B cell (primary cell): Measurements from ENCODE around the gene OTUD5. TPM values are rescaled to one million over a fixed set of nuclear protein-coding genes. Genes with fewer than 3 reads are reported as not detected.

Experiments used
- ATAC-seq: fragments of 200-7000 bp; cut with Tn5 transposase; one replicate; pipeline ENCODE4 v1.10.0; 2021; ENCODE audit warnings: low read depth, mild to moderate bottlenecking, moderate number of reproducible peaks, moderate library complexity
- CTCF ChIA-PET: fragments of 350-600 bp; sonication (Branson Sonifier 250); formaldehyde crosslinking; loops from one replicate; lab custom pipeline; 2021; ENCODE audit warnings: antibody characterized with exemption, inconsistent platforms; lab: Charles Lee
- POLR2A ChIA-PET: fragments of 350-600 bp; sonication (Branson Sonifier 250); formaldehyde crosslinking; loops from one replicate; lab custom pipeline; 2021; ENCODE audit warnings: antibody characterized with exemption; lab: Charles Lee
- DNase-seq: peaks from one replicate; pipeline ENCODE4 v3.0.0; 2013
- H2AFZ ChIP-seq: 2 replicates; pipeline ENCODE4 v1.6.1; 2012; ENCODE audit warnings: mild to moderate bottlenecking, low read depth, low read length; ENCODE audit not compliant: insufficient read depth, poor library complexity, severe bottlenecking
- H3K27ac ChIP-seq, 2 donors: 1 replicate in 1 of 2; 2 replicates in 1 of 2; pipeline ENCODE4 v1.5.1; 2012 to 2013; ENCODE audit warnings: low read length in 2 of 2, mild to moderate bottlenecking in 2 of 2, moderate library complexity in 1 of 2
- H3K27me3 ChIP-seq, 4 experiments: fragments of 200-600 bp in 1 of 4; sonication (generic) in 1 of 4; replicated peaks in 1 of 4; 1 replicate in 2 of 4; 2 replicates in 2 of 4; pipeline versions ENCODE4 v1.6.1 to v1.7.0; 2013 to 2016; ENCODE audit warnings: low read length in 3 of 4, mild to moderate bottlenecking in 2 of 4, mixed read lengths in 1 of 4, moderate library complexity in 1 of 4; ENCODE audit not compliant: insufficient read depth in 4 of 4, control insufficient read depth in 3 of 4; ENCODE audit errors: control extremely low read depth in 1 of 4
- H3K36me3 ChIP-seq, 2 experiments: replicated peaks in 1 of 2; 1 replicate in 1 of 2; 2 replicates in 1 of 2; pipeline versions ENCODE4 v1.6.1 to v1.7.1; 2013; ENCODE audit warnings: low read length in 1 of 2; ENCODE audit not compliant: insufficient read depth in 2 of 2, control insufficient read depth in 1 of 2; ENCODE audit errors: control extremely low read depth in 1 of 2, extremely low read depth in 1 of 2
- H3K4me1 ChIP-seq, 2 donors: fragments of 200-600 bp in 1 of 2; sonication (generic) in 1 of 2; 1 replicate in 1 of 2; 2 replicates in 1 of 2; pipeline versions ENCODE4 v1.5.1 to v1.6.1; 2013 to 2017; ENCODE audit warnings: low read length in 2 of 2; ENCODE audit not compliant: control insufficient read depth in 2 of 2, insufficient read depth in 2 of 2
- H3K4me2 ChIP-seq: replicated peaks from 2 replicates; pipeline ENCODE3; 2012; ENCODE audit warnings: mild to moderate bottlenecking, low read depth, low read length; ENCODE audit not compliant: poor library complexity, severe bottlenecking
- H3K4me3 ChIP-seq, 5 experiments: fragments of 200-600 bp in 1 of 5; sonication (generic) in 1 of 5; 1 replicate in 3 of 5; 2 replicates in 2 of 5; pipeline versions ENCODE4 v1.5.1 to v1.7.0; 2011 to 2016; ENCODE audit warnings: low read length in 4 of 5, mild to moderate bottlenecking in 4 of 5, low read depth in 2 of 5, control low read depth in 1 of 5, moderate library complexity in 1 of 5; ENCODE audit not compliant: insufficient read depth in 1 of 5; ENCODE audit errors: control extremely low read depth in 1 of 5, extremely low read depth in 1 of 5
- H3K79me2 ChIP-seq: fragments of 200-600 bp; sonication (generic); one replicate; pipeline ENCODE4 v1.6.0; 2016; ENCODE audit warnings: low read length; ENCODE audit not compliant: control insufficient read depth, insufficient read depth
- H3K9ac ChIP-seq: fragments of 200-600 bp; sonication (generic); 2 replicates; pipeline ENCODE4 v1.6.1; 2017; ENCODE audit warnings: mild to moderate bottlenecking, low read length, moderate library complexity
- H3K9me3 ChIP-seq, 3 donors: one replicate each; pipeline versions ENCODE4 v1.6.1 to v1.7.1; 2013; ENCODE audit warnings: low read length in 2 of 3; ENCODE audit not compliant: control insufficient read depth in 2 of 3, insufficient read depth in 1 of 3; ENCODE audit errors: control extremely low read depth in 1 of 3
- H4K20me1 ChIP-seq: 2 replicates; pipeline ENCODE4 v1.6.0; 2012; ENCODE audit warnings: mild to moderate bottlenecking, low read length; ENCODE audit not compliant: insufficient read depth, control insufficient read depth, poor library complexity, severe bottlenecking
- H3K27ac Mint-ChIP-seq: one replicate; pipeline ENCODE4 v1.8.0; 2021; ENCODE audit warnings: mixed read lengths
- H3K27me3 Mint-ChIP-seq: one replicate; pipeline ENCODE4 v1.8.0; 2021; ENCODE audit warnings: mixed read lengths
- H3K4me1 Mint-ChIP-seq: one replicate; pipeline ENCODE4 v1.8.0; 2021; ENCODE audit warnings: mixed read lengths
- H3K4me3 Mint-ChIP-seq: one replicate; pipeline ENCODE4 v1.8.0; 2021; ENCODE audit warnings: mixed read lengths
- H3K9me3 Mint-ChIP-seq: one replicate; pipeline ENCODE4 v1.8.0; 2022; ENCODE audit warnings: mixed read lengths; ENCODE audit not compliant: insufficient read depth
- CTCF ChIP-seq: fragments of 200-600 bp; IDR thresholded peaks from one replicate; pipeline ENCODE4 v1.8.0; 2022; ENCODE audit warnings: antibody characterized with exemption, mild to moderate bottlenecking
- EZH2 ChIP-seq: IDR thresholded peaks from 2 replicates; pipeline ENCODE4 v1.6.1; 2012; ENCODE audit warnings: borderline replicate concordance, low read depth, mild to moderate bottlenecking, moderate library complexity, low read length; ENCODE audit not compliant: insufficient read depth, poor library complexity, severe bottlenecking
- WGBS: methylation state at CpG from one replicate; pipeline ENCODE4 v1.1.5; 2013; ENCODE audit warnings: missing lambda C conversion rate; ENCODE audit not compliant: insufficient coverage; 5-methylcytosine and 5-hydroxymethylcytosine counted together
- intact Hi-C: fragments of 100-400 bp; cut with micrococcal nuclease; formaldehyde crosslinking; loops from one replicate; pipeline ENCODE4 v1.10.0; 2022
- polyA plus RNA-seq: library from polyadenylated mRNA; depleted of rRNA; stranded (reverse); fragments of >200 nt; gene quantifications from 2 replicates; pipeline ENCODE4 v1.2.3, GENCODE V29; 2012
- total RNA-seq, 2 donors: library from RNA; stranded (reverse); fragments of 120-200 nt in 1 of 2; gene quantifications; 1 replicate in 1 of 2; 2 replicates in 1 of 2; pipeline versions ENCODE4 v1.2.3 to v1.2.4, GENCODE V29; 2013 to 2022

Gene OTUD5
- total and polyA plus RNA-seq, 2 donors (not counting 1 experiment from before 2014, with no cell fraction given), result 105 to 116 TPM

- H3K4me3 Mint-ChIP-seq, result peak overlapping the region; percentile 98
- ChIA-PET POLR2A (interaction anchor here (2.2 kb wide), 1 partner anchor 23 kb away, joined by 11 read pairs; no protein-coding TSS in a partner anchor), CTCF (interaction anchor here (0.6 to 2.6 kb wide), 3 partner anchors 23 to 265 kb away, joined by 3 to 23 read pairs (median 4); no protein-coding TSS in a partner anchor)
- peaks cover 53% of the 10 kb centered on the region for H4K20me1 ChIP-seq
- H3K27ac Mint-ChIP-seq, result peak overlapping the region; percentile 32
- ATAC-seq (no peak), DNase-seq (no peak)
- TF ChIP-seq EZH2 (no peak), CTCF (no peak)
- no peaks in the 10 kb centered on the region for H3K9me3 ChIP-seq
- peak overlapping the region in 1 of 2 donors; percentile 26 for H3K27ac ChIP-seq
- WGBS, result 94% methylated on average over 5 of the region's 13 CpGs
- H3K9me3 Mint-ChIP-seq, result no peaks in the 10 kb centered on the region
- H2AFZ ChIP-seq, result no peak overlapping the region
- no peaks in the 10 kb centered on the region for H3K27me3 ChIP-seq
- peak overlapping the region; percentile 36 for H3K4me2 ChIP-seq
- peaks cover 59% of the 10 kb centered on the region for H3K79me2 ChIP-seq
- H3K4me1 ChIP-seq, result peaks cover 30 to 58% of the 10 kb centered on the region in 2 donors
- peaks cover 55% of the 10 kb centered on the region for H3K4me1 Mint-ChIP-seq
- H3K27me3 Mint-ChIP-seq, result no peaks in the 10 kb centered on the region
- H3K9ac ChIP-seq, result no peak overlapping the region
- peak overlapping the region in 1 of 5 experiments; percentile 15 for H3K4me3 ChIP-seq
- H3K36me3 ChIP-seq, result peaks cover 0 to 44% of the 10 kb centered on the region in 2 experiments
- intact Hi-C loops, result loop anchor here (5.0 to 10.0 kb wide), 3 partner anchors 257 to 1700 kb away; partner anchors contain the start of genes CDK16, ELK1, PLP2 and UXT
Measured at GRCh38 chrX:48914593-48915493, 42.6 kb downstream of the OTUD5 start.
